Measurements from ENCODE around the gene PDGFD.

Gene PDGFD

GRCh38 chr11:104164028-104164520 lies at the start of gene PDGFD:
PDGFD (minus strand) TSS chr11:104164147.
- DNase-seq, result no peak

DNA sequence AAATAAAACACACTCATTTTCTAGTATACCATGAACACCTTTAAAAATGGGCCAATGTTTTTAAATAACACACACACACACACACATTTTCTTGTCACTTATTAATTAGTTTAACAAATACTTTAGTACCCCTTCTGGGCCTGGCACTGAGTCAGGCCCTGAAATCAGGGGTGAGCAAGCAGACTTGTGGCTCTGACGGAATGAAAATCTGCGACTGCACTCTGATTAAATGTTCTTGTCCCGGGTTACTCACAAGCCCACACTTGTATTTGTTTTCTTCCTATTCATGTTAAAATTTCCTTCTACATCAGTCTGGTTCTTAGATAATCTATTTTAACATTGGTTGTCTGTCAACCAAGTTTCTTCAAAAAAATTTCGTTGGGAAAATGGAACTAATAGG lies 43.0 kb upstream of the PDGFD start:
- no peak for DNase-seq

- no peak for DNase-seq
Observed at GRCh38 chr11:104205838-104206237, 41.9 kb upstream of the PDGFD start.

GRCh38 chr11:104200688-104201087 lies 36.7 kb upstream of the PDGFD start:
- no peak for DNase-seq

DNA sequence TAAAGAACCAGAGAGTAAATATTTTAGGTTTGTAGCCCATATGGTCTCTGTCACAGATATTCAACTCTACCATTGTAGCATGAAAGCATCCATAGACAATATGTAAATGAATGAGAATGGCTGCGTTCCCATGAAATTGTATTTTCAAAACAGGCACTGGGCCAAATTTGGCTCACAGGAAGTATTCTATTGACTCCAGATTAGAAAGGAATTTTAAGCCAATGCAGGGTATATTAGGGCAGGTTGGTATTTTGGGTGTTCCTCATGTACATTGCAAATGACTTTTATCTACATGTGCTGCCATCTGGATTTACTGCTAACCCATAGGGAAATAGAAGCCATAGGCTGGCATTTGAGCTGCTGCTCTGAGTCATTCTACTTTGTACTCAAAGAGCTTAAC lies 35.1 kb upstream of the PDGFD start:
- peak; percentile 14 for DNase-seq

DNA sequence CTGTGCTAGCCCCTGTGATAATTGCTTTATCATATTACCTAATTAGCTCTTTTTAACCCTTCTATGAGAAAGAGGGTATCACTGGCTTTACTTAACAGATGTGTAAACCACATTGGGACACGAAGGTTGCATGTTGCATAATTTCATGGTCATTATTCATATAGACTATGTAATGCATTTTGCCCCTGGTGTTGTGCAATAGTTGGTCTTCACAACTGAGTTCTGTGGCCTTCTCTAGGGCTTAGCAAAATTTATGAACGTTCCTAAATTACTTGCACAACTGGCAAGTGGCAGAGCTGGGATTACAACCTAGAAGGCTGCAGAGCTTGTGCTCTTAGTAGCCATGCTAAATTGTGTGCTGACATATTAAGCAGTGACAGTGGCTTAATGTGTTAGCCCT lies 34.6 kb upstream of the PDGFD start:
- peak; percentile 20 for DNase-seq

- DNase-seq, result no peak
Observed at GRCh38 chr11:104191124-104191523, 27.2 kb upstream of the PDGFD start.

DNA sequence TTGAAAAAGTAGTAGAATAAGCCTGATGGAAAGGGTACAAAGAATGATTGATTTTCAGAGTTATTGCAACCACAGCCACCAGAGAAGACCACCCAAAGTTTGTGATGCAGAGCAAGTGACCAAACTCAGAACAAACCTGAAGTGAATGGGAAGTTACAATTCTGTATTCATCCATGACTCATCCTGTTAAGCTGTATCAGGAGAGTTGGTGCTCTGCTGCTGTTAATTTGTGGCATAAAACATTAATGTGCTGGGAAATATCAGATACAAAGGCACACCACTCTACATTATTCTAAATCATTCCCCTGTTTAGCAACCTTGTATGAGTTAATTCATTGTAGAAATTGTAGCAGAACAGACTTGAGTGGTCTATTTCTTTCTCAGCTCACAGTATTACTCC lies 19.6 kb upstream of the PDGFD start:
- DNase-seq, result no peak

DNA sequence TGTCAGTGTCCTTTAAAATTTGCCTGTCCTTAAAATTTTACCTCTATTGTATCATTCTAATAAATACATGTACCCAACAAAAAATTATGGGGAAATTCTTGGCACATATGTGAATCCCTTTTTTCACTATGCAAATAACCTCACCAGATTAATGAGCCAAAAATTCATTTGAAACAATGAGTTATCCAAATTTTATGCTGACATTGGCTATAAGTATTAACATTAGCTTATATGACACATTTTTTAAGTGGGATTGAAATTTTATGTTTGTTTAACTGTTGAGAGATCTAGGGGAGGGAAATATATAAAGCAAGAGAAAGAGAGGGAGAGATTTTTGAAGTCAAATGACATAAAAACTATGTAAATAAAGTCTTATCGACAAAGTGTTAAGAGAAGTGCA lies 11.8 kb upstream of the PDGFD start:
- no peak for DNase-seq

DNA sequence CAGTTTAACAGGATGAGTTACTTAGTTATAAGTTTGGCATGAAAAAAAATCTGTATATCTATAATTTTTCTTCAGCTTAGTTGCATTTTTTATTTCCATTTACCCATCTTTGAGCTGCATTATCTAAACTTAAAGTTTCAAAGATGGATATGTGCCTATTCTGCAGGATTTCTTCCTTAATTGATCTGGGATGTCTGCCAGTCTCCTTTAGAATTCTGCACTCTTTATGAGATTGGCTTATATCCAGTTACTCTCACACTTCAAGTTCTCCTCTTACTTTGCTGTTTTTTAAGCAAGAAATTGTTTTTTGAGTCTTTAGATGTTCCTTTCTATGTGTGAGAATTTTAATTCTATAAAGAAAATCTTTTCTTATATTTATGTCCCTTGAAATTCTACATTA lies 5.1 kb upstream of the PDGFD start:
- DNase-seq, result no peak

DNA sequence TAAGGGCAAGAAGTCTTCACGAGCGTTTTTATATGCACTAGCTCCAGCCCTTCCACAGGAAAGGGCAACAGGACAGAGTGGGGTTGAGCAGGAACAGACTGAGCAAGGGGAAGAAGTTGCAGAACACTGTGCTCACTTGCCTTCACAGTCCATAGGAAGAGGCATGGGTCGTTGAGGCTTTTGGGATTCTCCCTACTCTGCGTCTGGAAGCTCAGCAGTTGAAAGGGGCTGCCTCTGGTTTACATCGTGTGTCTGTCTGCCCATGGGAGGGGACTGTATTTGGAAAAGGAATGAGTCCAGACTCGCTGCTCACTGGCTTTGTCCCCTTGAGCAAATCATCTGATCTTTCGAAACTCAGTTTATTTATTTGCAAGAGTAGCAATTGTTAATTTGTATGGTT lies 1.1 kb upstream of the PDGFD start:
- no peak for DNase-seq

DNA sequence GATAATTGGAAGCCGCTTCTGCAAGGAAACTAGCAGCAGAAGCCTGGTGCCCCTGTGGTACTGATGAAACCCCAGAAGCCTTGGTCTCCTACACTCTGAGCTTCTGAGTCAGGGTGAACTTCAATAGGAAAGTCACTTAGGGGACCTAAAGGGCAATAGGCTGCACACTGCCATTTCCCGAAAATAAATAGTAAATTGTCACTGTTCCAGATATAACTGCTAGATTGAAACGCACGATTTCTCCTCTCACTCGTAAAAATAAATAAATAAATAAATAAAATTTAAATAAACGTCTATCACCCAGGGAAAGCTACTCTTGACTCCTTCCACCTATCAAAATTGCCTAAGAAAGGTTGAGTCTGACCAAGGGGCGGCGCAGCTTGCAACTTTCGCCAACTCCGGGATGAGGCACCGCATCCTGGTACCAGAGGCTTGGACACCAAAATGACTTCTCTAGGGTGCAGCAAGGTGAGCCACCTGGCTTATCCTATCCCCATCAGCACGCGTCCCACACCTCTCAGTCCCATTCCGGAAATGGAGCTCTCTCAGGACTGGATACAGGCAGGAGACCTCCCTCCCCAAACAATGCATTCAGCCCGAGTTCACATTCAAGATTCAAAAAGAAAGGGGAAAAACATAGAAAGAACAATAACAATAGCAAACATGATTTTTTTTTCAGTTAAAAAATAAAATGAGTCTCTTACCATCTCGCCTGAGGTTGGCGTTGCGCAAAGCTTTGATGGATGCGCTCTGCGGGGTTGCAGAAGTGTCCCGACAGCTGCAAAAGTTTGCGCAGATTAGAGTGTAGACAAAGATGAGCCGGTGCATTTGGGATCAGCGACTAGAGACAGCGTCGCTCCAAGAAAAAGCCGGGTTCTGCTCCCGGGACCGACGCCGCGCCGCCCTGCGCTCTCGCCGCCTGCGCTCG lies 583 bp downstream of the PDGFD start:
- no peak for DNase-seq

DNA sequence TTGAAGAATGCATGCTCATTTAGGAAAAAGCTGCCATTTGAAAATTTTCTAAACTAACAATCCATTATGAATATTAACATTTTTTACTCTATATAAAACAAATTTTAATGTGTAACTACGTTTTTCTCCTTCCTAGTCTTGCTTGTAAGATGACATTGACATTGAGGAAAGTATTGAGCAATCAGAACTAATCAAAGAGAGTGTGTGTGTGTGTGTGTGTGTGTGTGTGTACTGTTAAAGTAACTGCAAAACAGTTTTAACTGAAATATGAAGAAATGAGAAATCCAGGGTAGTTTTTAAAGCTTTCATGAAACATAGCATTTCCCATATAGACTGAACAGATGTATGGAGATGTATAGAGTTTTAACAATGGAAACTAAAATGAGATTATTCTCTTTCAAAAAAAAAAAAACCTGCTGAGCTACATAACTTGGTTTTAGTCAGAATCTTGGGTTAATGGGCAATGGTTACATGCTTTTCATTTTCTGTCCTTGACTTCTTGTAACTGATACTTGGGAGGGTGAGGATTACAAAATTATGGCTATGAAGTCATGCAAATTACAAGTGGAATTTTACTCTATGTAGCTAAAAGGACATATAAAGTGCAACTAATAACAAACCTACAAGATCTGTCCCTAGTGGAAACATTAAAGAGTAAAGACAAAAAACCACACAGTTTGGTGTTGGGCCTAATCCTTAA lies 2.0 kb downstream of the PDGFD start:
- DNase-seq, result no peak

GRCh38 chr11:104159356-104159755 lies 4.6 kb downstream of the PDGFD start:
- no peak for DNase-seq

- no peak for DNase-seq
Observed at GRCh38 chr11:104155375-104155774, 8.6 kb downstream of the PDGFD start.

- no peak for DNase-seq
Observed at GRCh38 chr11:104154296-104154695, 9.7 kb downstream of the PDGFD start.

- no peak for DNase-seq
Observed at GRCh38 chr11:104152941-104153505, 10.9 kb downstream of the PDGFD start.

GRCh38 chr11:104151404-104152204 lies 12.3 kb downstream of the PDGFD start:
- no peak for DNase-seq

- no peak for DNase-seq
Observed at GRCh38 chr11:104148706-104149105, 15.2 kb downstream of the PDGFD start.

GRCh38 chr11:104148074-104148473 lies 15.9 kb downstream of the PDGFD start:
- peak; percentile 2 for DNase-seq

DNA sequence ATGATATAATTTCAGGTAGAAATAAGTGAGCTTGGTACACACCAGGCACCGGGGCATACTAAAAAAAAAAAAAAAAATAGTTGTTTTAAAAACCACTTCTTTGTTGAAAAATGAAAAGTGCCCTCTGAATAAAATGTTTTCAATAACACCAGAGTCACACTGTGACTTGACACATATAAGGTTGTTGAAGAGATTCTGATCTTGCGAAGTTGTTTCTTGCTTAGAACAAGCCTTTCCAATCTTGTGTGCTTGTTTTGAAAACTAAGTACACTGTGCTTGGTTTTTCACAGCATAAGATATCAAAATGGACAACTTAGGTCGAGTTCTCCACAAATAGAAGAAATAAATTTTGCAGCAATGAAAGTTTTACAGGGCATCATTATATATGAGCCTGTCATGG lies 17.0 kb downstream of the PDGFD start:
- no peak for DNase-seq

DNA sequence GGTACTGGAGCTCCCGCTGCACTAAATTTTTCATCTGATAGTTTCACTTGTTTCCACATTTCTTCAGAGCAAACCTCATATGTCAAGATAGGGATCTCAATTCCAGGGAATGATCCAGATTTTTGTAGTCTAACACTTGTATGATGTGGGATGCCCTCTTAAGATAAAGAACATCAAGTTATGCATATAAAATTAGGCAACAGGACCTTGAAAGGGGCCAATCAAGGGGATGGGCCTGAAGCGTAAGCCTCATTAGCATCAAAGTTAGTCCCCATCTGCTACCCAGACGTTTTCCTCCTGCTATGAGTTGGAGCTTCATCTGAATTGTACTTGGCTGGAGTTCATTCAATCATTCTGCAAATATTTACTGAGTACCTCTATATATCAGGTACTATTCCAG lies 17.5 kb downstream of the PDGFD start:
- no peak for DNase-seq

DNA sequence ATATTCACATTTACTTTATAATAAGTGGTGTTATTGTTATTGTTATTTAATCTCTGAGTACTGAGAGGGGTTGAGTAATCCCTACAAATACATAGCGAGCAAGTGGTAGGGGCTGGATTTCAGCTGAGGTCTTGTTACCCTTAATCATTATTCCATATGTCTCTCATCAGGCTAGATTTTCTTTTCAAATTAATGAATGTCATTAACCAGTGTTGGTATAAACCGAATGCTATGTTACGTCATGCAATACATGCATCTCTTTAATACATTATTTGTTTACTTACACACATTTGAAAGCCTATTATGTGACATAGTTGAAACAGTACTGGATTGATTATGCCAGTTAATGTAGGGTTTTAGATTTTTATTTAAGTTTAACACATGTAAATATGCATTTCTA lies 18.9 kb downstream of the PDGFD start:
- no peak for DNase-seq

Measured in NCI-H1694 treated with DMSO at 0.1 percent for 48 hours (cell line).